ENCODE measurements around the gene SH3TC1.

GRCh38 chr4:8197521-8197920 lies 1.6 kb upstream of the SH3TC1 start:
- TF ChIP-seq ZNF274 (IDR thresholded peaks at IDR 0.05; ENCODE audit: low read depth, low read length) (no peak), YY1 (IDR thresholded peaks at IDR 0.05; ENCODE audit: insufficient read depth, insufficient read length) (no peak), SUZ12 (IDR thresholded peaks at IDR 0.05; ENCODE audit: extremely low read depth, insufficient read depth, insufficient read length) (no peak)

Data from NT2/D1 (cell line).